ENCODE data around the gene PPP1R18.

The PPP1R18 gene

GRCh38 chr6:30720738-30721197, 34.3 kb upstream of the PPP1R18 start:
- in situ Hi-C loops (cut with MboI; ENCODE audit: low sequenced_read_pairs): no loop called here

GRCh38 chr6:30719791-30720737, 33.6 kb upstream of the PPP1R18 start, which contains the start of gene TUBB:
TSS of gene TUBB (plus strand) at chr6:30720352. CDS start at chr6:30720507, 155 bp downstream.
- in situ Hi-C loops (cut with MboI; ENCODE audit: low sequenced_read_pairs): loop anchor here (5.0 kb wide), 1 partner anchor 38 kb away; no protein-coding TSS in a partner anchor

- in situ Hi-C loops (cut with MboI; ENCODE audit: low sequenced_read_pairs): loop anchor here (5.0 kb wide), 1 partner anchor 37 kb away; no protein-coding TSS in a partner anchor
Measured at GRCh38 chr6:30719356-30719755, 32.9 kb upstream of the PPP1R18 start.

GRCh38 chr6:30717845-30718720, 31.6 kb upstream of the PPP1R18 start:
- in situ Hi-C loops (cut with MboI; ENCODE audit: low sequenced_read_pairs): loop anchor here (5.0 kb wide), 1 partner anchor 36 kb away; no protein-coding TSS in a partner anchor

GRCh38 chr6:30717129-30717844, 30.8 kb upstream of the PPP1R18 start, which contains the start of gene MDC1:
TSS of gene MDC1 (minus strand) at chr6:30717281. CDS start at chr6:30715175, 2,106 bp downstream.
- in situ Hi-C loops (cut with MboI; ENCODE audit: low sequenced_read_pairs): loop anchor here (5.0 kb wide), 1 partner anchor 35 kb away; no protein-coding TSS in a partner anchor

GRCh38 chr6:30716879-30717128, 30.4 kb upstream of the PPP1R18 start:
- in situ Hi-C loops (cut with MboI; ENCODE audit: low sequenced_read_pairs): loop anchor here (5.0 kb wide), 1 partner anchor 35 kb away; no protein-coding TSS in a partner anchor

GRCh38 chr6:30714263-30714662, 27.8 kb upstream of the PPP1R18 start:
- in situ Hi-C loops (cut with MboI; ENCODE audit: low sequenced_read_pairs): no loop called here

- in situ Hi-C loops (cut with MboI; ENCODE audit: low sequenced_read_pairs): no loop called here
Measured at GRCh38 chr6:30712441-30712945, 26.0 kb upstream of the PPP1R18 start.

GRCh38 chr6:30711758-30712380, 25.4 kb upstream of the PPP1R18 start:
- in situ Hi-C loops (cut with MboI; ENCODE audit: low sequenced_read_pairs): no loop called here

- in situ Hi-C loops (cut with MboI; ENCODE audit: low sequenced_read_pairs): no loop called here
Measured at GRCh38 chr6:30709101-30709868, 22.8 kb upstream of the PPP1R18 start.

GRCh38 chr6:30707281-30707850, 20.9 kb upstream of the PPP1R18 start:
- in situ Hi-C loops (cut with MboI; ENCODE audit: low sequenced_read_pairs): no loop called here

- in situ Hi-C loops (cut with MboI; ENCODE audit: low sequenced_read_pairs): no loop called here
Measured at GRCh38 chr6:30705620-30706019, 19.2 kb upstream of the PPP1R18 start.

- in situ Hi-C loops (cut with MboI; ENCODE audit: low sequenced_read_pairs): no loop called here
Measured at GRCh38 chr6:30703821-30704220, 17.4 kb upstream of the PPP1R18 start.

- in situ Hi-C loops (cut with MboI; ENCODE audit: low sequenced_read_pairs): no loop called here
Measured at GRCh38 chr6:30703011-30703410, 16.6 kb upstream of the PPP1R18 start.

GRCh38 chr6:30700340-30700739, 13.9 kb upstream of the PPP1R18 start:
- in situ Hi-C loops (cut with MboI; ENCODE audit: low sequenced_read_pairs): no loop called here

- in situ Hi-C loops (cut with MboI; ENCODE audit: low sequenced_read_pairs): no loop called here
Measured at GRCh38 chr6:30696432-30696831, 10.0 kb upstream of the PPP1R18 start.

- in situ Hi-C loops (cut with MboI; ENCODE audit: low sequenced_read_pairs): no loop called here
Measured at GRCh38 chr6:30691208-30691847, 4.9 kb upstream of the PPP1R18 start.
